ENCODE measurements around the gene USP9X.
"Not testable (repeated sequence)": the region's sequence is repeated elsewhere in the genome, so short reads cannot be mapped to it uniquely, and the experiment has no call there.

Gene USP9X

GRCh38 chrX:41133551-41133950 is 48.3 kb downstream of the USP9X start:
- no peak for DNase-seq

GRCh38 chrX:41137589-41137988 is 52.3 kb downstream of the USP9X start:
- DNase-seq = peak in 1 of 2 donors; percentile 2

- no peak for DNase-seq
These were observed 57.1 kb downstream of the USP9X start for GRCh38 chrX:41142130-41142910.

- DNase-seq = no peak
These were observed 59.6 kb downstream of the USP9X start for GRCh38 chrX:41144873-41145272.

GRCh38 chrX:41145920-41146608 is 60.8 kb downstream of the USP9X start:
- DNase-seq = peak in 1 of 2 donors; percentile 26

- DNase-seq = no peak
These were observed 63.3 kb downstream of the USP9X start for GRCh38 chrX:41148553-41148952.

GRCh38 chrX:41150043-41150442 is 64.8 kb downstream of the USP9X start:
- no peak for DNase-seq

- DNase-seq = not testable (repeated sequence)
These were observed 66.5 kb downstream of the USP9X start for GRCh38 chrX:41151726-41152125.

GRCh38 chrX:41152221-41152620 is 67.0 kb downstream of the USP9X start:
- no peak for DNase-seq

GRCh38 chrX:41153448-41153847 is 68.2 kb downstream of the USP9X start:
- no peak for DNase-seq

- no peak for DNase-seq
These were observed 68.7 kb downstream of the USP9X start for GRCh38 chrX:41153957-41154356.

GRCh38 chrX:41164449-41164848 is 79.2 kb downstream of the USP9X start:
- no peak for DNase-seq

GRCh38 chrX:41167888-41168287 is 82.6 kb downstream of the USP9X start:
- no peak for DNase-seq

GRCh38 chrX:41176263-41176662 is 91.0 kb downstream of the USP9X start:
- DNase-seq = no peak

- DNase-seq = no peak
These were observed 92.1 kb downstream of the USP9X start for GRCh38 chrX:41177297-41177696.

- DNase-seq = no peak
These were observed 93.0 kb downstream of the USP9X start for GRCh38 chrX:41178201-41178600.

- peak in 1 of 2 donors; percentile 33 for DNase-seq
These were observed 95.1 kb downstream of the USP9X start for GRCh38 chrX:41180194-41180908.

GRCh38 chrX:41184312-41184711 is 99.1 kb downstream of the USP9X start:
- DNase-seq = no peak

GRCh38 chrX:41186946-41187345 is 101.7 kb downstream of the USP9X start:
- not testable (repeated sequence) for DNase-seq

GRCh38 chrX:41189156-41189555 is 103.9 kb downstream of the USP9X start:
- no peak for DNase-seq

GRCh38 chrX:41192880-41193279 is 107.6 kb downstream of the USP9X start:
- no peak for DNase-seq

- no peak for DNase-seq
These were observed 113.2 kb downstream of the USP9X start for GRCh38 chrX:41198410-41198809.

GRCh38 chrX:41200785-41201184 is 115.5 kb downstream of the USP9X start:
- DNase-seq = no peak

GRCh38 chrX:41209853-41210252 is 124.6 kb downstream of the USP9X start:
- DNase-seq = no peak

Measured in bone marrow (tissue), 2 donors.